Stimulated activated CD4-positive, alpha-beta T cell treated with anti-CD3 and anti-CD28 coated beads, TNF-alpha, amount 100 ng/mL, for 4 hours (primary cell): Measurements from ENCODE around the gene SLC25A1.
A peak's percentile ranks its signal among the peaks of the same experiment; 100 is the strongest.

Experiments used
- DNase-seq, 3 experiments: peaks; one replicate each; pipeline ENCODE4 v3.0.0-alpha.2; 2020; ENCODE audit warnings: low read depth in 3 of 3

Gene SLC25A1

DNA sequence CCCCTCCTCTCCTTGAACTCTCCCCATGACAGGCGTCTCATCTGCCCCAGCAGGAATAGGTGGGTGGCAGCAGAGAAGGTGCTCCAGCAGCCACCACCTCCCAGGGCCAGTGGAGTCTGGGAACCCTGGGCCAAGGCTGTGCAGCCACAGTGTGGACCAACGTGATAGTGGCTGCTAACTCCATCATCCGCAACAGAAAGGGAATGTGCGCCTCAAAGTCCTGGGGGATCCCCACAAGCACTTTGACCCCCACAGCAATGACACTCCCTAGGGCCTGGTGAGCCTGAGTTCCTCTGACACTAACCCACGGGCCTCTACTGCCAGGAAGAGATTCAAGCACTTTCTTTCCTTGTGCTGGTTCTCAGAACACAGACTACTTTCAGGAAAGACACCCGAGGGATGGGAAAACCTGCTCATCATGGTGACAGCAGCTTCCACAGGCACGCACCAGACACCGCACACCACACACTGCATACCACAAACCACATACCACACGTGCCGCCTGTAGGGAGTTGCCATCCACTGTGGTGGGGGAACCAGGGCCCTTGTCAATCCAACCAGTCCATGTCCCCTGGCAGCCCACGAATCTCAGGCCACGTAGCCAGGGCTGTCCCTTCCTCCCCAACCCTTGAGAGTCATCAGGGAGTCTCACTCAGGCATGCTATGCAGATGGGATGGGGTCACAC lies 3.4 kb upstream of the SLC25A1 start:
- DNase-seq, result no peak

DNA sequence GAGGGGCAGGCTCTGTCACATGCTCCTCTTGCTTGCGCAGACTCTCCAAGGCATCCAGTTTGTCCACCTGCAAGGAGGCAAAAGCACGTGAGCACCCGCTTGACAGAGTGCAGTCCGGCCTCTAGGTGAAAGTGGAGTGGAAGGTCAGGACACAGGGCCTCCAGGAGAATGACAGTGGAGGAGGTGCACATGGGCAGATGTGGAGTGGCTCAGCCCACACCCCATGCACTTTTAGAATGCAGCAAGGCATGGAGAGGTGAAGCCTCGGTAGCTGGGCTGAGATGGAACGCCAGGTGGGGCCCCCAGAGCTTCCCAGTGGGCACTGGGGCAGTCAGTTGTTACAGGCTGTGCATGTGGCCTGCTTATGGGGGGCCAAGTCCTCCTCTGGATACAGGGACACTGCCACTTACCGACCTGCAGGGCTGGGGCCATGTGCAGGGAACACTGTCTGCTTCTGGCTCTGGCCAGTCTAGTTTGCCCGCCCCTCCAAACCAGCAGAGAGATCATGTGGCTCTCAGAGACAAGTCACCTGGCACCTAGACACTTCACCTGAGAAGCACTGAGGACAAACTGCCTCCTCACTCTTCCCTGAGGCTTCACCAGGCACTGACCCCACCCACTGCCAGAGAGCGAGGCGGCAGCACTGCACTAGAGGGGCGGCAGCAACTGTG lies 2.3 kb upstream of the SLC25A1 start:
- DNase-seq, result no peak

DNA sequence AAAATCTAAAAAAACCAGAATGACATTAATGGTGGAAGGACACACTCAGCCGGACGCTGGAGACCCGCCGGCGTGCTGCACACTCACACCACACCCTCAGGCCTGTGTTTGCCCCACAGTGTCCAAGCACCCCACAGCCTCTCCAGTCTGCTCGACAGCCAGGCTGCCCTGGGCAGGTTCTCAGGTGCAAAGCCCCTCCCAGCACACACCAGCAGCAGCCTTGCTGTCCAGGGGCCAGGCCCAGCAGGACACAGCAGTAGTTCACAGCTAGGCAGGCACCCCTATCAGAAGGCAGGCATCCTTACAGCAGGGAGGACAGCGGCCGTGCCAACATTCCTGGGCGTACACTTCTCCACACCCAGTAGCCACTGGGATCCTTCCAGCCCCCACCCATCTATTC lies 1.7 kb upstream of the SLC25A1 start:
- no peak for DNase-seq

DNA sequence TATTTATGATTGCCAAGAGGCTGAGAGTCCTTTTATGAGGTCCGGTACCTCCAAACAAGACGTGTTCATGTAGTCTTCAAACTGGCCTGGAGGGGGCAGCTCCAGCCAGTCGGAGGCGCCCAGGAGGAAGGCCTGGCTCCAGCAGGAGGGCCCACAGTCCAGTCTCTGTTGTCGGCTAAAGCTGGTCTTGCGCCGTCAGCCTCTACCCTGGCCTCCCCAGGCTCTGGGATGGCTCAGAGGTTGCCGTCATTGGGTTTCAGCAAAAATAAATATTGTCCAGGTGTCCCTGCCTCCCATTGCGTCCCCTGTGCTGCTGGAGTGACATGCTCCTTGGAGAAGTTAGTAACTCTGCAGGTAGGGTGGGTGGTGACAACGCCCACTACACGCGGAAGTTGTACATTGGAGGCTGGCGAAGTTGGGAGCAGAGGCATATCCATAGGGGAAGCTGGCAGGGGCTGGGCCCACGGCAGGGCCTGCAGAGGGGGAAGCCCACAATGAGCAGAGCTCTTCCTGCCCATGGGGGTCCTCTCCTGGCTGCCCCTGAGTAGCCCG lies 1.0 kb upstream of the SLC25A1 start:
- no peak for DNase-seq

DNA sequence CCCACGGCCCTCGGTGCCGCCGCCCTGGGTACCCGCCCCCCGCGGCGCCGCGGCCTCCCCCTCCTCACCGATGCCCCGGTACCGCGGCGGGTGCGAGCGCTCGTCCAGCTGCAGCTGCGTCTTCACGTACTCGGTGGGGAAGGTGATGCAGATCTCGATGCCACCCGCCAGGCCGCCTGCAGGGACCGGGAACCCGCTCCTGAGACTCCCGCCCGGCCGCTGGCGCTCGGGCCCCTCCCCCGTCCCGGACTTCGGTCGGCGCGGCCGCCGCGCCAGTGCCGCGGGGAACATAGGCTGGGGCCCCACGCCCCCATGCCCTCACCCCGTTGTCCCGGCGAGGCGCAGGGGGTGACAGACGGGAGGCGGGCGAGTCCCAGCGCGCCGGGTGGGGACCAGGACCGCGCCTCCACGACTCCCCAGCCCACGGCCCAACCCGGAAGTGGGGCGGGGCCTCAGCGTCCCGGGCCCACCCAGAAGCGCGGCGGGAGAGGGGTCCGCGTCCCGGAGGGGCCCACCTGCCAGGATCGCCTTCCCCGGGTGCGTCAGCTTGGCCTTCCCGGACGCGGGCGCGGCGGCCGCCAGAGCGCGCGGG lies 375 bp downstream of the SLC25A1 start:
- peak in 2 of 3 experiments; percentile 38 to 48 for DNase-seq

DNA sequence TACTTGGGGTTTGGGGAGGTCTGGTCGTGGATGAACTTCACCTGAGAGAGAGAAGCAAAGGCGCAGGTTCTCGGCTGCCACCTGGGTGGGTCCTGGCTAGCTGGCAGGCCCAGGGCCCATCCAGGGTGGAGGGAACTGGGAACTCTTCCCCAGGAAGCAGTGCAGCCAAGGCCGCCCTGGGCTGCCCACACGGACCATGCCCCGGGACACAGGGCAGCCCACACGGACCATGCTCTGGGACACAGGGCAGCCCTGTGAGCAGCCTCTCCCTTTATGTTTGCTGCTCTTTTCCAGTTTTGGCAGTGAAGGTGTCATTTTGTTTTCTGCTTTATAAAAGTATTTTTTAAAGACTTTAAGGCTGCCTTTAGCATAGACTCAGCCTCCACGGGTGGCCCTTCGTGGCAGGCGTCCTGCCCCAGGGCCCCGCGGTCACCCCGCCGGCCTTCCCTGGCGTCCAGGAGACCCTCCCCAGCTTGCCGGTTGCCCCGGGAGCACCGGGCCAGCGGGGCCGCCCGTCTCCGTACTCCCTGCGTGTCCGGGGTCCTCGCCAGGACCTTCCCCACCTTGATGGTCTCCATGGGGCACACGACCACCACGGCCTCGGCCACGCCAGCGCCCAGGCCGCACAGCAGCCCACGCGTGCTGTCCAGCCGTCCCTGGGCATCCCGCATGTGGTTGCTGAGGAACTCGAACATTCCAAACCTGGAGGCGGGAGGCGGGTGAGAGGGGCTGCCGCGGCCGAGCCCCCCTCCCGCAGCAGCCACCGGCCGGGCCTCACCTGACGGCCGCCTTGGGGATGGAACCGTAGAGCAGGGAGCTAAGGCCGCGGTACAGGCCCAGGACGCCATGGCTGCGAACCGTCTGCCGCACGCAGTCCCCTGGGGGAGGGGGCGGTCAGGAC lies 1.1 kb downstream of the SLC25A1 start:
- no peak for DNase-seq

DNA sequence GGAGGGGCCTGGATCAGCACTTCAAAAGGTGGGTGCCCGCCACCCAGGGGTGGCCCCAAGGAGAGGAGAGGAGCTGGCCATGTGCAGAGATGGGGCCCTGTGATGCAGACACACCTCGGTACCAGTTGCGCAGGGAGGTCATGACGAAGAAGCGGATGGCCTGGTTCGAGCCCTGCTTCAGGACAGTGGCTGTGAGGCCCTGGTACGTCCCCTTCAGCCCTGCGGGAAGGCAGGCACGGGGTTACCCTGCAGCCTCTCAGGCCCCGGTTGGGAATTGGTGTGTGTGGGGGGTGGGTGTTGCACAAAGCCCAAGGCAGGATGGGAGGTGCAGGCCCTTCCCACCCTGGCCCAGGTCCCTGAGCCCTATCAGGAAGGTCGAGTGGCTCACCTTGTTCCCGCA lies 1.8 kb downstream of the SLC25A1 start:
- no peak for DNase-seq

DNA sequence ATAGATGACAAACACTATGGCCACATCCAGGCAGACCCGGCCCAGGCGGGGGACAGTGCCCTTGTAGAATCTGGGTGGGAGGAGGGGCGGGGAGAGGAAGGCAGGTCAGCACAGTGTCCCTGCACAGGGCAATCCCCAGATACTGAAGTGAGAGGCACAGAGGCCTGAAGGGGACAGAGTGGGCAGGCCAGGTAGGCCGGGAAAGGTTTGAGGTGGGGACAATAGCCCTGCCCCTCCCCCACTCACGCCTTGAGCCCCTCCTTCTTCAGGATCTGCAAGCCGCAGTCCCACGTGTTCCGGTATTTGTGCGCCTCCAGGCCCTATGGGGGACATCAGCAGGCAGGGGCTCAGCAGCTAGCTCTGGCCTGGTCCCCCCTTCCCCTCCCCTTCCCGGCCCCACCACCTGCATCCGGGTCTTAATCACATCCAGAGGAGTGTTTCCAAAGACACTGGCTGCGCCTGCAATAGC lies 2.3 kb downstream of the SLC25A1 start:
- no peak for DNase-seq

DNA sequence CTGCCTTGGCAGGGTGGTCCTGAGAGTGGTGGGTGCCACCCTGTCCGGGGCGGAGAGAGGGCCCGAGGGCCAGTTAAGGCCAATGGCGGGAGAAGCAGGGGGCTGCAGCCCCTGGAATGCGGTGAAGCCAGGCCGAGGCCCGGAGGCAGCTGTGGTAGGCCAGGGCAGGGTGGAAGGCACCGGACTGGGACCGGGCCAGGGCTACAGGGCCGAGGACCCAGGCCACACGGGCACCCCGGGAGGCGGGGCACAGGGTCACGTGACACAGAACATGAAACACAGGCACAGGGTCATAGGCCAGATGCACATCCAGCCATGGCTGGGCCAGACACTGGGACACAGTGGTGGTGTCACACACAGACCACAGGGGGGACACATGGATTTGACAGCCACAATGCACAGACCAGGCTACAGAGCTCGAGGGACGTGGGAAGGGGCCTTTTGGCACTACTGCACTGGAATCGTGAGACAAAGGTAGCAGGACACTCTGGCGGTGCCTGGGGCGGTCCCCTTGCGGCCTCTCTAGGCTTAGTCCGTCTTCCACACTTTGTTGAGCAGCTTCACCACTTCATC lies 2.8 kb downstream of the SLC25A1 start:
- no peak for DNase-seq

DNA sequence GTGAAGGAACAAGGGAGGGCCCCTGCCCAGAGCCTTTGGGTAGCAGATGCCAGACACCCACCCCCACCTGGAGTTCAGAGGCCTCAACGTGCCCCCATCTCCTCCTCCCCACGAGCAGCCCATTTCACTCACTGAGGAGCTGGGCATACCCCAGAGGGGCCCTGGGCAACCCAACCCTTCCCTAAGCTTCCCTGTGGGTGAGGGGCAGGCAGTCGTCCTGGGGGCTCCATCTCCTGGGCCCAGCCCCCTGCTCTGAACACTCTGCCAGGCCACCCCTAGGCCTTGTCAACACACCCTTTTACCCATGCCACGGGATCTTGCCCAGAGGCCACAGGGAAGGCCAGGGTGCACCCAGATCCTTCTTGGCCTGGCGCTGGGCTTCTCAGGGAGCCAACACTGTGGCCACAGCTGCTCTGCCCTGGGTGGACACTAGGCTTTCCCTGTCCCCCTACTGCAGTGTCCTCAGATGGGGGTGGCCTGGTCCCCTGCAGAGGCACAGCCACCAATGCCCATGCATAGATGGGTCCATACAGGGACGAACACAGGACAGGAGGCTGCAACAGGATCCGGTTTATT lies 3.4 kb downstream of the SLC25A1 start:
- no peak for DNase-seq

DNA sequence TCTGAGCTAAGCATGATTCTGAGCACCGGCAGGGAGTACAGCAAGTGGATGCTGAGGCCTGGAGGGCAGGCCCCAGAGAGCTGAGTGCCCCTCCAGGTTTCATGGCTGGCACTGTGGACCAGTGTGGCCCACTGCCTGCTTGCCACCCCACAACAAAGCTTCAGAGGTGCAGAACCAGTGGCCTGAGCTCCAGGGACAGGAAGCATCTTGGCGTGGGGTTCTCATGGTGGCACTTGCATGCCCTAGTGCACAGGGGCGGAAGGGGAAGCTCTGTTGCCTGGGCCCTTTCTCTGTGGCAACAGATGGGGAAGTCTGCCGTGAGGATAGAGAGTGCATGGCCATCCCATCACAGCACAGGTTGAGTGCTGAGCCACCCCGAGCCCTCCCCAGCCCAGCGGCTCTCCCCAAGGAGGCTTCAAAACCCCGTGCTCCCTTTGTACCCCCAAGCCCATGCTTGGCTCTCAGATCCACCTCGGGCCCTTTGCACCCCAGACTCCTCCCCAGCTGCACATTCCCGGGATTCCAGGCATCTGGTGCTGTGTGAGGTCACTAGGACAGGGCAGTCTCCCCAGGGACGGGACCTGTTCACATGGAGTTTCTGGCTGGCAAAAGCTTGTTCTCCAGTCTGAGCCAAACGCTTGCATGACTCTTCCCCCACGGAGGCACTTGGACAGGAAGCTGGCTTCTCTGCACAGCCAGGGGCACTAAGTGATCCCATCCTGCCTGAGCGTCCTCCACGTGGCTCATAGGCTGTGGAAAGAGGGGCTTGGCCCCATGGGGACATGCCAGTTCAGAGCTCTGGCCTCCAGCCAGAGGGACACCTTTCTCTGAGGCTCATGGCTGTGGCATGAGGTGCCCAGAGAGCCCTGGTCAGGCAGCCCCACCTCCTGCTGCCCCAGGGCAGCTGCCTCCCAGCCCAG lies 4.2 kb downstream of the SLC25A1 start:
- DNase-seq, result no peak

DNA sequence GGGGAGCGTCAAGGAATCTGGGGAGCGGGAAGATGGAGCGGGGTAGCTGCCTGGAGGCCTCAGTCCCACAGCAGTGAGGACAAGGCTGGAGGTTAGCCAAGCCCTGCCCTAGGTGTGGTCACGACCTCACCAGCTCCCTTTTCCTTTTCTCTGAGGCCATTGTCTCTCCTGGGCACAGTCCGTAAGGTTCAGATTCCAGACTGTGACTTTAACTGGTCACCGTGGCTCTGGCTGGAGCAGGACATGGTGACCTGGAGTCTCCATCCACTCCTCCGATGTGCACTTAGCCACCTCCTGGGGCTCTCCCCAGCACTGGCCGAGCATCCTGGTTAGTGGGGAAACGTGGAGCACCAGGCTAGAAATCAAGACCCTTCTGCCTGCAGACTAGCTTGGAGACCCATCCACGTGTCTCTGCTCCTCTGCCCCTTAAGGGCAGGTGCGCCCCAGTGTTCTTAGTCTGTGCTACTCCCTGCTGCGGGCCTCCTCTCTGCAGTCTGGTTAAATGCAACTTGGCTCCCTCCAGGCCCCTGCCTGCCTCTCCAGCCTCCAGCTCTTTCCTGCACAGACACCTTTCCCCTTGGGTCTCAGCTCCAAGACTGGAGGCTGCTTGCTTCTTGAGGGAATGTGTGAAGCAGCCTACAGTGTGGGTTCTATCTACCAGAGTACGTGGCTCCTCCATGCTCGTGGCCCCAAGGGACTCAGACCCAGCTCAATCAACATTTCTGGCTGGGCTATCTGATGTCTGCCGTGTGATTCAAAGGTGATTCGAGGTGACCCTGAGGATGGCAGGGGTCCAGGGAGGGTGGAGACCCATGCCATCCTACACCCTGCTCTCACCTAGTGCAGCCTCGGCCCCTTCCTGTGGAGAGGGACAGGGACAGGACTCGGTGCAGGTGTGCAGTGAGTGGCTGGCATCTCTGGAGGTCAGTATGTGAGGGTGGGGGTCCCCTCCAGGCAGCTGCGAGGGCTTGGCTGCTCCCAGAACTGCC lies 5.2 kb downstream of the SLC25A1 start:
- DNase-seq, result no peak

DNA sequence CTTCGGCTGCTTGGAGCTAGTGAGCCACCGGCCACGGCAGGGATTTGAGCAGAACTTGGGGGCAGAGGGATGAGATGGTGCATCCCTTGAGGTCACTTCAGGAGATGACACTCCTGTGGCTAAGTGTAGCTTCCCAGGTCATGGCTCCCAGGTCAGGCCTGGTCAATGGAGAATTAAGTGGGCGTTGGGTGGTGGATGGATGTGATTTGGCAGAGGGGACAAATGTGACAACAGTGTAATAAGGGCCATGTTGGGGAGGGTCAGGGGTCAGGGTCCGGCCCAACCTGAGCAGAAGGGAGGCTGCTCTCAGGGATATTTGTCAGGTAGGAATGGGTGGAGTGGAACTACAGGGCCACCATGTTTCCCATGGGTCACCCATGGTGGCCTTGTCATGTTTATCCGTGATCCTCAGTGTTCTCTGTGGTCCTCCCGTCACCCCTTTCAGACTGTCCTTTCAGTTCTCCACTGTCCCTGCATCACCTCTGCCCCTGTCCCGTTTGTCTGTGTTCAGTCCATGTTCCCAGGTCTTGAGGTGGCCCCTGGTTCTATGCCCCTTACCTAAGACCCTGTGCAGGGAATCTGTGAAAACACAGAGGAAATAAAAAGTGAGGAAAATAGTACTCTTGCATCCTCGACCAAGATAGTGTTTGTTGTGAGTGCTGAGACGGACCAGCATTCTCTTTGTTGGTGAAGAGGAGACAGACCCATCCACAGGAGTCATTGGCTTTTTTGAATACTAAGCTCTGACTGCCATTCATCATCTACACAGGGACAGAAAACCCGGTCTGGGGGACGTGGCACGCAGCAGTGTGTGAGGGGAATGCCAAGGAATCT lies 6.1 kb downstream of the SLC25A1 start:
- DNase-seq, result no peak

DNA sequence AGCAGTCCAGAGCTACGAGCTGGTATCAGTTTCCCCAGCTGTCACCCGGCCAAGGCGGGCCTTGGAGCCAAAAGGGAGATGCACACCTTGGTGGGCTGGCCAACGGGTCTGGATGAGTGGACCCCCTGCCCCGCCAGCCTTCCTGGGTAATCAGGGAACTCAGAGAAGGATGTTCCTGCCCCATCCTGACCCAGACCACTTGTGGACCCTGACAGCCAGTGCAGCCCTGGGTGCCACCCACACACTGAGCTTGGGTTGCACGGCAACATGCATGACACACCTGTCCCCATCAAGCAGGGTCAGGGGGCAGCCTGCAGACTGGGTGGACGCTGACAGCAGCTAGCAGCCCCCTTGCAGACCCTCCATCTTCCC lies 8.6 kb downstream of the SLC25A1 start:
- no peak for DNase-seq

DNA sequence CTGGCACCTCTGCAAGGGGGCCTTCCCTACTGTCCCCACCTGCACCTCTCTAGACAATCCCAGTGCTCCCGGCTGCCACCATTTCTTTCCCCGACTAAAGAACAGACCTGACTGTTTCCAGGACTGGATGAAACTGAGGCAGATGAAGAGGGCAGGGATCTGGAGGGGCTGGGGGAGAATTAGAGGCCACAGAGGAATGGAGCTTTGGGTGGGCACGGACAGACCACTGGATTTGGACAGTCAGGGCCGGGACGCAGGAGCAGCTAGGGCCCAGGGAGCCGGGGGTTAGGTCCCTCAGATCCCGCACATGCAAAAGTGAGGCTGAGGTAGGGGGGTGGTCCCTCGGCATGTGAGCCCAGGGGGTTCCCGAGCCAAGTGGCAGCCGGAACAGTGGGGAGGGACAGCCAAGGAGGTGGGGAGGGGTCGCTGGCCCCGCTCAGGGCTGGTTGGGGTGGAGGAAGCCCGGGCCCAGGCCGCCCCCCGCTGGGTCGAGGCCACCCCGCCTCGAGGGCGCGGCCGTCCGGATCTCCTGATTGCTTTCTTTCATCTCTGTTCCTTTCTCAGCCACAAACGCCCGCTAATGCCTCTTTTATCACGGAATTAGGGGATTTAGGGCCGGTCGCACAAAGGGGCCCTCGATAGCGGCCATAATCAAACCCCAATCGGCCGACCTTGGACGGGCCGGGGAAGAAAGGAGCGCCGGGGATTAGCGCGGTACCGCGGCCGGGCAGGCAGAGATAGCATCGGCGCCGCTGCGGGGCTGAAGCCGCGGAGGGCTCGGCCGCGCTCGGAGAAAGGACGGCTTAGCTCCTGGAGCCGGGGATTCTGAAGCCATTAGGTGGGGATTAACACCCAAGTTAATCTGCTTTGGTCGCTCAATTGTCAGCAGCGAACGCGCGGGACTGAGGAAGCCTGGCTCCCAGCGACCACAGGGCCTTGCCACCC lies 9.3 kb downstream of the SLC25A1 start:
- no peak for DNase-seq

DNA sequence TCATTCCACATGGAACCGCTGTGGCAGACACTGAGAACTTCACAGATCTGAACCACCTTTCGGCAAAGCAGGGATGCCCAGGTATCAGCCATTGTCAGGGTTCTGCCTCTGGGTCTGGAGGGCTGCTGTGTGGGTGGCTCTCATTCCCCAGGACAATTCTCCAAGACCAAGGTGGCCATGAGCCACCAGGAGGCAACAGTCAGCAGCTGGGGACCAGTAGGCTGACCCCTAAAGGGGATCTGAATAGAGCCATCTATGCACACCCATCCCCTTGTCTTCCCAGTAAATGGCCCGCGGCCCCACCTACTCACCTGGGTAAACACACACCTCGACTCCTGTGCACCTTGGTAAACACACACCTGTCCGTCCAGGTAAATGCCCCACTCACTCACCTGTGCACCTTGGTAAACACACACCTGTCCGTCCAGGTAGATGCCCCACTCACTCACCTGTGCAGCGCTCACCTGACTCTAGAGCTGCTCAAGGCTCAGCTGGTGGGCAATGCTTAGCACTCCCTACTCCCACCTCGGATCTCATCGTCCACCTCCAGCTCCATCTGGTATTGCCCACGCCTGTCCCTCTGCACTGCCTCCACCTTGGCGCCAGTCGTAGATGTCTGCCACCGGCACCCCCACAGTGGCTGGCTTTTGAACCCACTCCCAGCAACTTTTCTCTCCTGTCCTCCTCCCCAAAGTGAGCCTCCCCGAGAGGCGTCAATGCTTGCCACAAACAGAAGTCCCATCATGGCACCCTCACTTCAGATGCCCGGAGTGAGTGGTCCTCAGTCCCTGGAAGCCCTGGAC lies 10.2 kb downstream of the SLC25A1 start:
- DNase-seq, result no peak
